ENCODE data around the gene BCAR3. TPM values are rescaled to one million over a fixed set of nuclear protein-coding genes. Genes with fewer than 3 reads are reported as not detected.

BCAR3 gene
- total and polyA plus RNA-seq, 2 of the 4 experiments (the other 2 are of a cell fraction): 41.4 to 46.4 TPM

- ChIA-PET CTCF (no interaction called here), POLR2A (ENCODE audit: unreplicated experiment) (no interaction called here)
- Histone ChIP-seq H3K4ac (ENCODE audit: low read depth, low read length) (no peak overlapping the region), H4K20me1 (ENCODE audit: insufficient read depth, low read length) (peaks cover 93% of the 10 kb centered on the region), H3K36me3 (ENCODE audit: control insufficient read depth, insufficient read depth, low read length) (no peaks in the 10 kb centered on the region), H3K9me1 (ENCODE audit: insufficient read depth, low read length) (peaks cover 50% of the 10 kb centered on the region), H2AFZ (replicated peaks; ENCODE audit: low read length, poor library complexity) (no peak overlapping the region), H3K9me3 (ENCODE audit: control insufficient read depth, insufficient read depth, low read length) (no peaks in the 10 kb centered on the region), H3K79me1 (ENCODE audit: low read depth in 1 of 2, low read length in 2 of 2) (peaks cover 52 to 97% of the 10 kb centered on the region in 2 experiments), H2AK9ac (replicated peaks; ENCODE audit: low read depth, low read length, poor library complexity) (no peak overlapping the region), H3K56ac (ENCODE audit: extremely low read depth, insufficient read depth, low read length) (no peak overlapping the region), H3K14ac (replicated peaks; ENCODE audit: low read depth, low read length) (no peak overlapping the region), H3K9ac (ENCODE audit: low read depth, low read length) (no peak overlapping the region), H4K91ac (ENCODE audit: insufficient read depth, low read depth, low read length) (no peak overlapping the region), H3K4me3 (ENCODE audit: insufficient read depth, low read depth, low read length) (no peak overlapping the region), H3K18ac (ENCODE audit: low read depth, low read length) (no peak overlapping the region), H3K4me1 (ENCODE audit: control insufficient read depth, insufficient read depth, low read length) (peaks cover 22% of the 10 kb centered on the region), H2BK120ac (ENCODE audit: low read depth, low read length) (no peak overlapping the region), H4K8ac (ENCODE audit: low read depth in 2 of 2, low read length in 2 of 2) (no peak overlapping the region), H3K27ac (ENCODE audit: insufficient read depth, low read length) (no peak overlapping the region), H2AK5ac (ENCODE audit: low read depth, low read length) (no peak overlapping the region), H2BK20ac (ENCODE audit: low read depth, low read length) (no peak overlapping the region), H3K27me3 (ENCODE audit: control insufficient read depth, insufficient read depth, low read length) (no peaks in the 10 kb centered on the region), H4K5ac (ENCODE audit: low read depth, low read length) (no peak overlapping the region), H3K23ac (ENCODE audit: low read depth, low read length) (no peak overlapping the region), H2BK5ac (ENCODE audit: low read depth, low read length, poor library complexity, severe bottlenecking) (no peak overlapping the region), H3K4me2 (ENCODE audit: low read depth, low read length) (no peak overlapping the region), H2BK15ac (ENCODE audit: low read depth, low read length) (no peak overlapping the region)
- DNase-seq (no peak), ATAC-seq (ENCODE audit: low read depth) (no peak)
- intact Hi-C loops (cut with micrococcal nuclease) (no loop called here), dilution Hi-C loops (cut with HindIII; ENCODE audit: low sequenced_read_pairs, unreplicated experiment) (no loop called here), in situ Hi-C loops (cut with MboI; ENCODE audit: low sequenced_read_pairs) (no loop called here)
- TF ChIP-seq POLR2A (IDR thresholded peaks at IDR 0.05; ENCODE audit: low read depth, low read length) (no peak), BHLHE40 (IDR thresholded peaks at IDR 0.05; ENCODE audit: low read depth, low read length) (no peak), MXI1 (IDR thresholded peaks at IDR 0.05; ENCODE audit: borderline replicate concordance, low read depth, low read length) (no peak), RCOR1 (IDR thresholded peaks at IDR 0.05; ENCODE audit: insufficient replicate concordance, low read length) (no peak), MAFK (IDR thresholded peaks at IDR 0.05; ENCODE audit: low read depth, low read length) (no peak), RAD21 (IDR thresholded peaks at IDR 0.05; ENCODE audit: low read length) (no peak), FOS (IDR thresholded peaks at IDR 0.05; ENCODE audit: low read depth, low read length) (no peak), MAZ (IDR thresholded peaks at IDR 0.05; ENCODE audit: borderline replicate concordance, low read depth, low read length) (no peak), CHD1 (IDR thresholded peaks at IDR 0.05; ENCODE audit: low read depth, low read length) (no peak), ELK1 (IDR thresholded peaks at IDR 0.05; ENCODE audit: borderline replicate concordance, low read depth, low read length) (no peak), CEBPB (IDR thresholded peaks at IDR 0.05; ENCODE audit: low read depth, low read length) (no peak)
- TF ChIP-seq, protein P1, sequence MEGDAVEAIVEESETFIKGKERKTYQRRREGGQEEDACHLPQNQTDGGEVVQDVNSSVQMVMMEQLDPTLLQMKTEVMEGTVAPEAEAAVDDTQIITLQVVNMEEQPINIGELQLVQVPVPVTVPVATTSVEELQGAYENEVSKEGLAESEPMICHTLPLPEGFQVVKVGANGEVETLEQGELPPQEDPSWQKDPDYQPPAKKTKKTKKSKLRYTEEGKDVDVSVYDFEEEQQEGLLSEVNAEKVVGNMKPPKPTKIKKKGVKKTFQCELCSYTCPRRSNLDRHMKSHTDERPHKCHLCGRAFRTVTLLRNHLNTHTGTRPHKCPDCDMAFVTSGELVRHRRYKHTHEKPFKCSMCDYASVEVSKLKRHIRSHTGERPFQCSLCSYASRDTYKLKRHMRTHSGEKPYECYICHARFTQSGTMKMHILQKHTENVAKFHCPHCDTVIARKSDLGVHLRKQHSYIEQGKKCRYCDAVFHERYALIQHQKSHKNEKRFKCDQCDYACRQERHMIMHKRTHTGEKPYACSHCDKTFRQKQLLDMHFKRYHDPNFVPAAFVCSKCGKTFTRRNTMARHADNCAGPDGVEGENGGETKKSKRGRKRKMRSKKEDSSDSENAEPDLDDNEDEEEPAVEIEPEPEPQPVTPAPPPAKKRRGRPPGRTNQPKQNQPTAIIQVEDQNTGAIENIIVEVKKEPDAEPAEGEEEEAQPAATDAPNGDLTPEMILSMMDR (conservative IDR thresholded peaks at IDR 0.05; ENCODE audit: low read depth, low read length): no peak
- WGBS, 2 experiments (ENCODE audit: extremely low coverage in 2 of 2, insufficient read length in 1 of 2): 96% methylated on average over 4 of the region's 6 CpGs; no CpG with 5 or more reads in 1 of the 2 experiments
- no TSS peak for BruUV-seq (replicated peaks)
Observed at GRCh38 chr1:93599479-93599878, 82.2 kb downstream of the BCAR3 start.

Measured in IMR-90 (cell line).